SH-SY5Y (cell line): Measurements from ENCODE around the gene C1QTNF8.

Source experiments
- GATA2 ChIP-seq: IDR thresholded peaks from 2 replicates; pipeline ENCODE4 v1.6.1; 2011; ENCODE audit warnings: mild to moderate bottlenecking, low read depth, low read length
- GATA3 ChIP-seq: IDR thresholded peaks from 2 replicates; pipeline ENCODE4 v1.6.1; 2011; ENCODE audit warnings: low read depth, mild to moderate bottlenecking, low read length, moderate library complexity

DNA sequence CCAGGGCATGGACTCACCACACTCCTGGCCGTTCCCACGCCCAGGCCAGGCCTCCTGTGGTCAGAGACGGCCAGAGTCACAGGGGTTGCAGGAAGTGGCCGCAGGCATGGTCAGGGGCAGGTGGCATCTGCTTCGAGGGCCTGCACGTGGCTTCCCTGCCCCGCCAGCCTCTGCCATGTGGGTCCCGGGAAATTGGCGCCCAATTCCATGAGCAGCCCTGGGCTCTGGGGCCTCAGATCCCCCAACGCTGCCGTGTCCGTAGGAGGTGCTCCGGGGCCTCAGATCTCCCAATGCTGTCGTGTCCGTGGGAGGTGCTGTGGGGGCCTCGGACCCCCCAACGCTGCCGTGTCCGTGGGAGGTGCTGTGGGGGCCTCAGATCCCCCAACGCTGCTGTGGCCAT is 33.1 kb downstream of the C1QTNF8 start:
- TF ChIP-seq GATA2 (no peak), GATA3 (no peak)
